Measurements from ENCODE around the gene NISCH.

- TF ChIP-seq NFYB (CRISPR knock-in tag; conservative IDR thresholded peaks at IDR 0.05; ENCODE audit: low read depth) (no peak), SP1 (CRISPR knock-in tag; conservative IDR thresholded peaks at IDR 0.05) (no peak), USF2 (CRISPR knock-in tag; IDR thresholded peaks at IDR 0.05) (no peak), CTCF (IDR thresholded peaks at IDR 0.05) (no peak), MLX (CRISPR knock-in tag; IDR thresholded peaks at IDR 0.05) (no peak), ELF4 (CRISPR knock-in tag; IDR thresholded peaks at IDR 0.05; ENCODE audit: low read depth) (no peak)
These were observed 32.2 kb upstream of the NISCH start for GRCh38 chr3:52423173-52423572.
